NCI-H2196 (cell line): ENCODE data around the gene PLA2G3.
"Not testable (repeated sequence)": the region's sequence is repeated elsewhere in the genome, so short reads cannot be mapped to it uniquely, and the experiment has no call there.

Experiments used
- DNase-seq: peaks from one replicate; lab custom pipeline; 2025; ENCODE audit not compliant: unreplicated experiment; lab: John Stamatoyannopoulos, UW

The PLA2G3 gene

GRCh38 chr22:31100762-31101525, 39.4 kb downstream of the PLA2G3 start:
- DNase-seq, result no peak

GRCh38 chr22:31099841-31100761, 40.2 kb downstream of the PLA2G3 start:
- no peak for DNase-seq

GRCh38 chr22:31099386-31099785, 40.9 kb downstream of the PLA2G3 start:
- no peak for DNase-seq

GRCh38 chr22:31098632-31099110, 41.6 kb downstream of the PLA2G3 start:
- no peak for DNase-seq

GRCh38 chr22:31097941-31098631, 42.2 kb downstream of the PLA2G3 start:
- DNase-seq, result no peak

- DNase-seq, result not testable (repeated sequence)
Observed at GRCh38 chr22:31097539-31097938, 42.8 kb downstream of the PLA2G3 start.

- DNase-seq, result no peak
Observed at GRCh38 chr22:31096657-31097279, 43.5 kb downstream of the PLA2G3 start.

GRCh38 chr22:31095637-31096249, 44.6 kb downstream of the PLA2G3 start:
- no peak for DNase-seq

- DNase-seq, result no peak
Observed at GRCh38 chr22:31094741-31095140, 45.6 kb downstream of the PLA2G3 start.

- peak; percentile 55 for DNase-seq
Observed at GRCh38 chr22:31094021-31094551, 46.2 kb downstream of the PLA2G3 start.

GRCh38 chr22:31093086-31093850, 47.0 kb downstream of the PLA2G3 start:
- DNase-seq, result peak; percentile 47

GRCh38 chr22:31092161-31092560, 48.1 kb downstream of the PLA2G3 start:
- no peak for DNase-seq

GRCh38 chr22:31091106-31091975, 49.0 kb downstream of the PLA2G3 start:
- no peak for DNase-seq

- no peak for DNase-seq
Observed at GRCh38 chr22:31090217-31091085, 49.9 kb downstream of the PLA2G3 start.

GRCh38 chr22:31089160-31090100, 50.9 kb downstream of the PLA2G3 start:
- DNase-seq, result peak; percentile 51

- DNase-seq, result no peak
Observed at GRCh38 chr22:31088233-31088986, 51.9 kb downstream of the PLA2G3 start.
